ENCODE results near the gene MOV10L1.

- no peak for TF ChIP-seq CTCF (IDR thresholded peaks at IDR 0.05 in 4 of 5, conservative IDR thresholded peaks at IDR 0.05 in 1 of 5)
- TF ChIP-seq POLR2A (IDR thresholded peaks at IDR 0.05), result no peak
Measured at GRCh38 chr22:50082961-50083461, 6.8 kb upstream of the MOV10L1 start.

All from gastrocnemius medialis (tissue), 4 donors.